ENCODE results near the gene TTLL1.
"Not testable (repeated sequence)": the region's sequence is repeated elsewhere in the genome, so short reads cannot be mapped to it uniquely, and the experiment has no call there.

Gene TTLL1

DNA sequence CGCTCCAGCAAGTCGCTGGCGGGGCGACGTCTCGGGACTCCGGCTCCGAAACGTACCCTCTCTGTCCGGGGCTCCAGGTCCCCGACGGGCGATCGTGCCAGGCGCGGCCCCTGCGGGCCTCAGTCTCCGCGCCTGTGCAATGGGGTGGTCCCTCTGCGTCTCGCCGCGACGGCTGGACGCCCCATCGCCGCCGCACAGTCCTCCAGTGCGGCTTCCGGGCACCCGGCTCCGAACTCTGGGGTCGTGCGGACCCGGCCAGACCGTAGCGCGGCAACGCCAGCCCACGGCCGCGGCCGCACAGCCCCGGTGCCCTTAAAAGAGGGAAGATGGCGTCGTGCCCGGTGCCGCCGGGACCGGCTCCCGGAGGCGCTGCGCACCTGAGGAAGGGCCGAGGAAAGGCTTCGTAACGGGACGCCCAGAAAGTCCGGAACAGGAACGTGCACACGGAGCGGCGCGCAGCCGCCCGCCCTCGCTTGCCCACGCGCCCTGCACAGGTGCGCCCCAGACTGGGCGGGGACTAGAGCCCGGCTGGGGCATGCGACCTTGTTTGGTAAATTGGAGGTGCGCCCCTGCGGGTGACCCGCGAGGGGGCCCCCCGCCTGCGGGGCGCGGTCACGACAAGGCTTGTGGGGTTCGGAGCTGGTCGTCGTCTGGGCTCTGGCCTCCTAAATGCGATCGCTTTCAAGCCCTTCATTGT, 21.9 kb upstream of the TTLL1 start:
- H3K4me3 ChIP-seq (ENCODE audit: low read depth, low read length): peak overlapping the region; percentile 48
- no peak for DNase-seq (ENCODE audit: low read depth)

DNA sequence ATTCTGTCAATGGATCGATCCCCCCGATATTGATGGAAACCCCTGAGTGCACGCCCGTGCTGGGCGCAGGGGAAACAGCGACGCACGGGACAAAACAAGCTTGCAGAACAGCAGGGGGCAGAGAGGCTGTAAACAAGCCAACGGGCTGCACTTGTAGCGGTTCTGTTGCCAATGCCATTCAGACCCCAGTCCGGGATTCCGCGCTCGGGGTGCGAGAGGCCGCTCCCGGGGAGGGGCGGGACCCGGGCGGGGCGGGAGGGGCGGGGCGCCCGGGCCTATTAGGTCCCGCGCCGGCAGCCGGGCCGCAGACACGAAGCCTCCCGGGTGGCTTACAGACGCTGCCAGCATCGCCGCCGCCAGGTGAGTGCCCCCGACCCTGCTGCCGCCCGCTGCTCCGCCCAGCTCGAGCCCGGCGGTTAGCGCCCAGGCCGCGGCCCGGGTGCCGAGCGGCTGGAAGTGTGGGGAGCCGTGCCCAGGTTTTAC, 21.3 kb upstream of the TTLL1 start, which contains the start of gene BIK:
Gene BIK (plus strand): TSS at position 307 of the 483 bp plus-strand sequence. CDS start 13,273 bp downstream, outside the sequence.
- H3K4me3 ChIP-seq (ENCODE audit: low read depth, low read length): peak within 1 kb of the TSS; percentile 48
- DNase-seq (ENCODE audit: low read depth): no peak

DNA sequence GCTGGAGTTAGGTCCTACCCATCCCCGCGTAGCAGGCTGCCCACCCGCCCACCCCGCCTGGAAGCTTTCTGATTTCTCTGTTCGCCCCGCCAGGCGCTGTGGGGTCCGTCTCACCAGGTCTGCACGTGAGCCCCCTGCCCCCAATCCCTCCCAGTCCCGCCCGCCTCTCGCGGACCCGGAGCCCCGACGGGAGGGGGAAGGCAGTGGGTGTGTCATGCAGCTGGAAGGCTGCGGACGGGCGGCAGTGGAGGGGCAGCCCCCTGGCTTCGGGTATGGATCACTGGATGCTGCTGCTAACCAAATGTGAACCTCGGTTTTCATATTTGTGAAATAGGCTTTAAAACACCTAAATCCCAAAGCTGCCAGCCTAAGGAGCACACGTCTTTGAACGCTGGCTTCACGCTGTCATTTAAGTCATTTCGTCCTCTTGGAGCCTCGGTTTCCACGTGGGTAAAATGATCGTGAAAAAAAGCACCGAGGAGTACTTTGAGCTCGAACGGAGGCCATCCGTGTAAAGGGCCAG, 20.8 kb upstream of the TTLL1 start:
- H3K4me3 ChIP-seq (ENCODE audit: low read depth, low read length): peak overlapping the region; percentile 48
- DNase-seq (ENCODE audit: low read depth): no peak

DNA sequence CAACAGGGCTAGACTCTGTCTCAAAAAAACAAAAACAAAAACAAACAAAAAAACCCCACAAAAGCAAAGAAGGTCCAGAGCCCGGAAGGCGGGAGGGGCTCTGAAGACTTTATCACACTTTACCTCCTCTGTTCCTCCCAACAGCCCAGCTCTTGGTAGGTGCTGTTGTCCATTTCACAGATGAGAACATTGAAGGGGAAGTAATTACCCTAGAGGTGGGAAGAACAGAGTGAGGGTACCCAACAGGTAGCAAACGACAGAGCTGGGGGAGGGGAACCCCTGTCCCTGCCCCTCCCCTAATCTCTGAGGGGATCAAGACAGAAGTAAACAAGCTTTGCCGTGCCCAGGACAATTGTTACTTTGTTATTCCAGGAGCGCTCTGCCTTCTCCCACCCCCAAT, 20.3 kb upstream of the TTLL1 start:
- DNase-seq (ENCODE audit: low read depth): no peak
- H3K4me3 ChIP-seq (ENCODE audit: low read depth, low read length): no peak overlapping the region

DNA sequence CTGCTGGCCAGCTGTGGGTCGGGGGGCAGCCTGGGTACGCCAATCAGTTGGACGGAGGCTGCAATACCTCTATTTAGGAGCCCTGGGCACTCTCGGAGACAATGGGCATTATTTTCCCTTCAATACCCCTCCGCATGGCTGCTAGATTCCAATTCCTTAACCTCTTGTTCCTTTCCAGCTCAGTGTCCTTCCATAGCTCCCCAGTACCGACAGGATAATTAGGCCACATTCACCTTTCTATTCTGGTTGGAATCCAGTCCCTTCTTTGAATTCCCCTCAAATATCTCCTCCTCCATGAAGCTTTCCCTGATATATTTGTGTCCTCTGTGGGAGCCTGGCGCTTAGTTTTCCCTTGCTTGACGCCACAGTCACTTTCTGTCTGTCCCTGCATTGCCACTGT, 17.1 kb upstream of the TTLL1 start:
- H3K4me3 ChIP-seq (ENCODE audit: low read depth, low read length): no peak overlapping the region
- DNase-seq (ENCODE audit: low read depth): no peak

DNA sequence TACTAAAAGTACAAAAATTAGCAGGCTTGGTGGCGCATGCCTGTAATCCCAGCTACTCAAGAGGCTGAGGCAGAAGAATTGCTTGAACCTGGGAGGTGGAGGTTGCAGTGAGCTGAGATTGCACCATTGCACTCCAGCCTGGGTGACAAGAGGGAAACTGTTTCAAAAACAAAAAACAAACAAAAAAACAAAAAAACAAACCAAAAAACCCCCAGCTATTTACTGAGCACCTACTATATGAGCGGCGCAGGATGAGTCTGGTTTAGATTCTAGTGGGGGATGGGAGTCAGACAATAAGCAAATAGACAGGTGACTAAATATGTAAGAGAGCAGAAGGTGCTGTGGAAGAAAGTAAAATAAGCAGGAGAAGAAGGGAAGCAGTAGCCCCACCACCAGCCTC, 15.8 kb upstream of the TTLL1 start:
- not testable (repeated sequence) for DNase-seq (ENCODE audit: low read depth); H3K4me3 ChIP-seq (ENCODE audit: low read depth, low read length)

DNA sequence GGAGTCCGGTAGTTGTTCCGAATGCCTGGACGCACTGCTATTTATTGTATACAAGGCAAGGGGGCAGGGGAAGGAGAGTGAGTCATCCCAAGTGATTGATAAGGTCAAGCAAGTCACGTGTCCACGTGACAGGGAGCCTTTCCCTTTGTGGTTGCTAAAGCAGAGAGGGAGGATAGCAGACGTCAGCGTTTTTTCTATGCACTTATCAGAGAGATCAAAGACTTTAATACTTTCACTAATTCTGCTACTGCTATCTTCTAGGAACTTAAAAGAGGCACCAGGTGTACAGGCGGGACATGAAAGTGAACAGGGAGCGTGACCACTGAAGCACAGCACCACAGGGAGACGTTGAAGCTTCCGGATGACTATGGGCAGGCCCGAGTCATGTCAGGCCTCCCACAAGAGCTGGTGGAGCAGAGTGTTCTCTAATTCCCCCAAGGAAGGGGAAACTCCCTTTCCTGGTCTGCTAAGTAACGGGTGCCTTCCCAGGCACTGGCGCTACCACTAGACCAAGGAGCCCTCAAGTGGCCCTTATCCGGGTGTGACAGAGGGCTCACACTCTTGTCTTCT, 14.9 kb upstream of the TTLL1 start:
- not testable (repeated sequence) for DNase-seq (ENCODE audit: low read depth); H3K4me3 ChIP-seq (ENCODE audit: low read depth, low read length)

DNA sequence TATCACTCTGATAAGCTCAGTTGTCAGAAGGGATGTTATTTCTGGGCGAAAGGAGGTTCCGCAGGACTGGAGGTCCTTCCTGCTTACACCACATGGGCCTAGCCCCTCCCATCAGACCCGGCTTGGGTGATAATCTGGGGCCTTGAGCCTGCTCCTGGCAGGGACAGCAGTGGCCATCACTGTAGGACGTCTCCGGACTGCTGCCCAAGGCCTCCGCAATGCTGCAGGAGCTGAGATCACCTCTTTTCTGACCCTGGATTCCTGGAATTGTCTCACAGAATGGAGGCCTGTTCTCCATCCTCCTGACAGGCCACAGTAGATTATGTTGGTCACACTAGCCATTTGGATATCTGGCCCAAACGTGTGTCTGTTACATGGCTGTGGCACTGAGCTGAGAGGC, 12.1 kb upstream of the TTLL1 start:
- DNase-seq (ENCODE audit: low read depth): no peak
- H3K4me3 ChIP-seq (ENCODE audit: low read depth, low read length): no peak overlapping the region

DNA sequence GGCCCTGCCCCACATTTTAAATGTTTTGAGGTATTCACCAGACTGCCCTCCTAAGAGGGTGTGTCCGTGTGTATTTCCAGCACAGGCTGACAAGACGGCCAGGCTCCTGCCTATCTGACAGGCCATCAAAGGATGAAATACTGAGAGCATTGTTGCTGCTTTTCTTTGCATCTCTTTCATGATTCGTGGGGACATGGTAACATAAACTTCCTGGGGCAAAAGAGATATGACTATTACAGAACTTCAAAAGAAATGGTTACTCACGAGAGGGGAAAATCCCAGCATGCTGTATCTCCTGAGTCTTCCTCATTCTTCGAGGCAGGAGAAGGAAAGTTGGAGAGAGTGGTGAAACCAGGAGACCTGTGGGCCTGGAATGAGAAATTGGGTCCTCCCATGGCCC, 11.0 kb upstream of the TTLL1 start:
- no peak for DNase-seq (ENCODE audit: low read depth)
- no peak overlapping the region for H3K4me3 ChIP-seq (ENCODE audit: low read depth, low read length)

DNA sequence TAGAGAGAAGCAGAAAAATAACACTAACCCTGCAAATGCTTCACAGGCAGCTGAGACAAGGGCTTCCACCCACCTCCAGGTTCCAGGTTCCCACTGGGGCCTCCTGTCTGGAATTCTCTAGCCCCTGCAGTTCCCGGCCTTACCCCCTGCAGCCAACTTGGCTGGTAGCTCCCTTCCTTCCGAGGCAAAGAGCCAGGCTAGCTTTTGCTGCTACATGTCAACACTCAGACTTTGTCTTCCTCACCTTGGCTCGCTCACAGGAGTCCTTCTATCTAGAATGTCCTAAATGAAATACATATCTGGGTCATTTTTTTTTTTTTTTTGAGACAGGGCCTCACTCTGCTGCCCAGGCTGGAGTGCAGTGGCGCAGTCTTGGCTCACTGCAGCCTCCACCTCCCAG, 9.9 kb upstream of the TTLL1 start:
- no peak overlapping the region for H3K4me3 ChIP-seq (ENCODE audit: low read depth, low read length)
- DNase-seq (ENCODE audit: low read depth): no peak

DNA sequence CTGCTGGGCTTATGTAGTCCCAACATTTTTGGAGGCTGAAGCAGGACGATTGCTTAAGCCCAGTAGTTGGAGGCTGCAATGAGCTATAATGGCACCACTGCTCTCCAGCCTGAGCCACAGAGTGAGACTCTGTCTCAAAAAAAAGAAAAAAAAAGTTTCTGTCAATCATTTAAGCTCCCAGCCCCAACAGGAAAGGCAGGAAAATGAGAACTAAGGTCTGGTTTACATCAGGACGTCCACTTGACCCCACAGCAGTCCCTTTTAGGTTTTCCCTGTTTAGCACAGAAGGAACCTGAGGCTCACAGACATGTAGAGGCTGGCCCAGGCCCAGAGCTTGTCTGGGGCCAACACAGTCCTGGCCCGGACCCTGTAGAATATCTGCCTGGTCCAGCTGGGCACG, 9.2 kb upstream of the TTLL1 start:
- no peak overlapping the region for H3K4me3 ChIP-seq (ENCODE audit: low read depth, low read length)
- DNase-seq (ENCODE audit: low read depth): no peak

DNA sequence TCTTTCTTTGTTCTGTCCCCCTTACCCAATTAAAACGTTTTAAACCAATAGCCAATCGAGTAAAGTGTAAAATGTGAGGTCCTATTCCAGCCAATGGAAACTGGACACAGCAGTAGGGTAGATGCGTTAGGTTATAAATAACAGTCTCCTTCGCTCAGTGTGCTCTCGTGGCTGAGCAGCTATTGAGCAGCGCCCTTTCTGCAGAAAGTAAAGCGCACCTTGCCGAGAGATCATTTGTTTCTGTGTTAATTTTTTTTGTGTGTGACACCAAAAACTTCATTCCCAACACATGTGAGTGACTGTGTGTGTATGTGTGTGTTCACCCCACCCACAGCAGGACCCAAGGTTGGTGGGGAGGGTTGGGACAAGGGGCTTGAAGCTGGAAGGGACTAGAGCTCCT, 7.2 kb upstream of the TTLL1 start:
- DNase-seq (ENCODE audit: low read depth): no peak
- no peak overlapping the region for H3K4me3 ChIP-seq (ENCODE audit: low read depth, low read length)

DNA sequence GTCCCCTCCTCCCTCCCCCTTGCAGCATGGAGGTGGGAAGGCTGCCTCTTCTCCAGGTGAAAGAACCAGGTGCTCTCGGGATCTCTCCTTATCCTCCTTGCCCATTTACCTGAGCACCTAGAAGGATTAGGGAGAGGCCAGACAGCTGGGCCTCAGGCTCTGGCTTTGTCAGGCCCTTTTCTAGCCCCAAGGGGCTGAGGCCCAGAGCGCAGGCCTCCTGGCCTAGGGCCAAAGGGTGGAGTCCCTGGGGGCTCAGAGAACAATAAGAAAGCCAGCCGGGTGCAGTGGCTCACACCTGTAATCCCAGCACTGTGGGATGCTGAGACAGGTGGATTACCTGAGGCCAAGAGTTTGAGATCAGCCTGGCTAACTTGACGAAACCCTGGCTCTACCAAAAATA, 5.4 kb upstream of the TTLL1 start:
- no peak overlapping the region for H3K4me3 ChIP-seq (ENCODE audit: low read depth, low read length)
- DNase-seq (ENCODE audit: low read depth): no peak

DNA sequence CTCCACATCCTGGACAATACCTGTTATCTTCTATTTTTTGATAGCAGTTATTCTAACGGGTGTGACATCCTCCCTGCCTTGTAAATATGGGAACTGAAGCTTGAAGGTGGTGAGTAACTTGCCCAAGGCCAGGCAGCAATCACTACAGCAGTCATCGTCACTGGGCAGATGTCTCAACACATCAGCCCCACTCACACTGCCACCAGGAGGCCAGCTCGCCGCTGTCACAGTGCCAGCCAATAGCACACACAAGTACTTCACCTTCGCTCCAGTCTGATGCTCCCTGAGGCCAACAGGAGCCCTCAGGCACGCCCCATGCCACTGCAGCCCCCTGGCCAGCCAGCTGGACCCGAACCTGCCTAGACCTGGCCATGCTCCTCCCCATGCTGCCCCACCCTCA, 4.9 kb upstream of the TTLL1 start:
- no peak for DNase-seq (ENCODE audit: low read depth)
- H3K4me3 ChIP-seq (ENCODE audit: low read depth, low read length): no peak overlapping the region

DNA sequence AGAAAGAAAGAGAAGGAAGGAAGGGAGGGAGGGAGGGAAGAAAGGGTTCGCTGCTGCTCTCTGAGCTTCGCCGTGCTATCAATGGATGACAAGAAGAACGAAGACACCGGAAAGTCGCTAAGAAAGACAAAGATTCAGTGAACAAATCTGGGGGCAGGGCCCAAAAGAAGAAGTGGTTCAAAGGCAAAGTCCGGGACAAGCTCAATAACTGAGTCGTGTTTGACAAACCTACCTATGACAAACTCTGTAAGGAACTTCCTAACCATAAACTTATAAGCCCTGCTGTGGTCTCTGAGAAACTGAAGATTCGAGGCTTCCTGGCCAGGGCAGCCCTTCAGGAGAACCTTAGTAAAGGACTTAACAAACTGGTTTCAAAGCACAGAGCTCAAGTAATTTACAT, 2.9 kb upstream of the TTLL1 start:
- DNase-seq (ENCODE audit: low read depth): no peak
- H3K4me3 ChIP-seq (ENCODE audit: low read depth, low read length): no peak overlapping the region

DNA sequence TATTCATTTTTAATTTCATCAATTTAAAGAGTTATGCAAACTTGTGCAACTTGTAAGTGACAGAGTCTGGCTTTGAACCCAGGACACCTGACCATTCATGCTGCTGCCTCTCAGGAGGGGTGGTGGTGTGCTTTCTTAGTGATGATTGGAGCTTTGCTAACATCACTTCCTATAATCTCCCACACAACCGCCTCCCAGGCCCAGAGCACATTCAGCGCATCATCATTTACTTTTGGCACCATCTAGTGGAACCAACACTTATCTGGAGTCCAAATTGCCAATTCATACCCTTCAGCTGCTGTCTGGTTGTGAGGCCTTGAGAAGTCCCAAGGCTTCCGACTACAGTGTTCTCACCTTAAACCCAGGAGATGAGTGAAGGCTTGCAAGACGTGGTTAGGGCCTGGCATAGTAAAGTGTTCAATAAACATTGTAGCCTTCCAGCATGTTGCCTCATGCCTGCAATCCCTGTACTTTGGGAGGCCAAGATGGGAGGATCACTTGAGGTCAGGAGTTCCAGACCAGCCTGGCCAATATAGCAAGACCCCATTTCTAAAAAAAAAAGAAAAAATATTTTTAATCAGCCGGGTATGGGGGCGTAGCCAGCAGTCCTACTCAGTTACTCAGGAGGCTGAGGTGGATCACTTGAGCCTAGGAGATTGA, 1.1 kb upstream of the TTLL1 start:
- DNase-seq (ENCODE audit: low read depth): peak; percentile 66
- no peak overlapping the region for H3K4me3 ChIP-seq (ENCODE audit: low read depth, low read length)

DNA sequence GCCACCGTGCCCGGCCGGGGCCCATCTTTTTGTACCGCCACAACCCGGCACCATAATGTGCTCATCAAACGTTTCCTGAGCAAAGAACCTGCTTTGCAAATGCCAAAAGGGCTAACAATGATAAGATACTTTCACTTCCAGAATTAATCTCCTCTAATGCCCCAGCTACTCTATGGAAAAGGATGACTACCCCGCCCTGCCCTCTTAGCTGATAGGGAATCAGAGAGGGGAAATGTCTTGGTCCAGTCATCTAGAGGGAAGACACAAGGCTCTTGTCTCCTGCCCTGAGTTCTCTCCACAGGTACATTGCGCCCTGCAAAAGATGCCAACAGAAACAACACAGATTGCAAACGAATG, 586 bp downstream of the TTLL1 start:
- peak overlapping the region; percentile 76 for H3K4me3 ChIP-seq (ENCODE audit: low read depth, low read length)
- DNase-seq (ENCODE audit: low read depth): no peak

DNA sequence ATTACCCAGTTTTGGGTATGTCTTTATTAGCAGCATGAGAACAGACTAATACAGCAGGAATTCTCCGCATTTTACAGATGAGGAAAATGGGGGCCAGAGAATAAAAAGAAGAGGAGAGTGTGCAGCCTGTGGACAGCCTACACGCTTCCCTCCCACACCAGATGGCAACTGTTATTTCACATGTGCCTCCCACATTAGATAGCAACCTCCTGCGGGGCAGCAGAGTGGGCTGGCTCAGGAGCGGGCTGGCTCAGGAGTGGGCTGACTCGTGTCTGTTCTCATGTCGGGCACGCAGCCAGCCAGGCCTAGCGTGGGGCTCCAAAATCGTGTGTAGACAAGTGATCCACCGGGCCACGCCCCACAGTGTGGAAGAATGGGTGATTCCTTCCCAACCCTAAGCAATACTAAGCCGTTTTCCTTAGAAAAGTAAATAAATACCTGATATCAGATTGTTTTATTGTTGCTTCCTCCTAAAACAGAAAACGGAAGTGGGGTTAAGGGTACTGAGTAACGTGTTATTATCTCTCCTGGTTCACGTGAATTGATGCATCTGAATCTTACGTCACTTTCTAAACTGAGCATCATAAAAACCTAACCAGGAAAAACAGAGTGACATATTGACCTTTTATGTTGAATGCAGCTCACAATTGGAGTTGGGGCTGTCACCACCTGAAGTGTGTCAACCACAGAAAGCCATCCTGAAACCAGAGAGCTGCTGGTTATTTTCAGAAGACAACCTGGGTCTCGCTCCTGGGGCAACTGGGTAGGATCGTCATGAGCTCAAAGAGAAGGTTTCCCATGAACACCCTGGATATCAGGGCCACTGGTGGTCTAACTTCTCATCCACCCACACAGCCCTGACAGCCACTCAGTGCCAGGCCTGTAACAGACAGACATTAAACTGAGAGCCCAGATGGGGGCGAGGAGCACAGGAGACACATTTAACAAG, 3.3 kb downstream of the TTLL1 start:
- H3K4me3 ChIP-seq (ENCODE audit: low read depth, low read length): no peak overlapping the region
- DNase-seq (ENCODE audit: low read depth): no peak

DNA sequence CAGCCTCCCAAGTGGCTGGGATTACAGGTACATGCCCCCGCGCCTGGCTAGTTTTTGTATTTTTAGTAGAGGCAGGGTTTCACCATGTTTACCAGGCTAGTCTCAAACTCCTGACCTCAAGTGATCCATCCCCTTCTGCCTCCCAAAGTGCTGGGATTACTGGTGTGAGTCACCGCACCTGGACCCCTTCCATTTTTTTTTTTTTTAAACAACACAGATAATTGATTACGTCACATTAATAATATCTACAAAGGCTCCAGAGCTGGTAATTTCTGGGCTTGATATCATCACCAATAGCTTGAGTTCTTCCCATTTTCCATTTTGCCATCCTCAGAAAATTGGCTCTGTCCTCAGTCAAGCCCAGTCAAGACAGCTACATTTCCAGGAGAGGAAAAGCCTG, 7.2 kb downstream of the TTLL1 start:
- H3K4me3 ChIP-seq (ENCODE audit: low read depth, low read length): no peak overlapping the region
- no peak for DNase-seq (ENCODE audit: low read depth)

DNA sequence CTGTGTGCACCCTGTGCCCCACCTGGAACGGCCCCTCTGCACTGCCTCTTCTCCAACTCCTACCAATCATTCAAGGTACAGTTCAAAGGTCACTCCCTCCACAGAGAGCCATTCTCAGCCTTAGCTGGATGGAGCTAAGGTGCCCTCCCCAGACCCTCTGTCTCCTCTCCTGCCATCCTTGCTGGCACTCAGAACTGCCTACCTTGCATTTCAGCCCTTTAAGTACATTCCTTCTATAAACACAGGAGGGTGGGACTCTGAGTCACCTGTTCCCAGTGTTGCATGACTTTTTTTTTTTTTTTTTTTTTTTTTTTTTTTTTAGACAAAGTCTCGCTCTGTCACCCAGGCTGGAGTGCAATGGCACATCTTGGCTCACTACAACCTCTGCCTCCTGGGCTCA, 8.6 kb downstream of the TTLL1 start:
- no peak for DNase-seq (ENCODE audit: low read depth)
- no peak overlapping the region for H3K4me3 ChIP-seq (ENCODE audit: low read depth, low read length)

Measured in skeletal muscle cell (primary cell).